ENCODE measurements around the gene AKR1B15. TPM values are rescaled to one million over a fixed set of nuclear protein-coding genes. Genes with fewer than 3 reads are reported as not detected.

The AKR1B15 gene
- total and polyA plus RNA-seq, 2 experiments from 2014 or later = not detected

DNA sequence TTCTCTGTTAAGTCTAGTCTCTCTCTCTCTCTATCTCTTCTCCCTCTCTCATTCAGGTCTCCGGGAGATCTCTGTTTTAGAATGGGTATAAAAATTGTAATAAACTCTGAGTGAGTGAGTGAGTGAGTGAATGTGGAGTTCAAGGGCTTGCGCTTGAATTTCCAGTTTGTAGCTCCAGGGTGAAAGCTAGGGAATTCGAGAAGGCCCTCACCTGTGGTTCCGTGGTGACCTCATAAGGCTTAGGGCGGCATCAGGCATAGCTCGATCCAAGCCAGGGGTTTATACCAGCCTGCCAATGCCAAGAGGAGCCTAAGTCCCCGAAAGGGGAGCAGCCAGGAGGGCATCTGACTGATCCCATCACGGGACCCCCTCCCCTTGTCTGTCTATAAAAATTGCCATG, 456 bp downstream of the AKR1B15 start:
- no peak for ATAC-seq
- Histone ChIP-seq H3F3A (replicated peaks; ENCODE audit: low read depth) (no peaks in the 10 kb centered on the region), H3K9me2 (ENCODE audit: insufficient read depth) (peaks cover 4% of the 10 kb centered on the region), H3K27ac (ENCODE audit: low read depth) (no peak overlapping the region), H2AFZ (peak overlapping the region; percentile 63; the same call in 1 of the 2 replicates), H3K79me2 (replicated peaks; ENCODE audit: insufficient read depth) (no peaks in the 10 kb centered on the region), H3K27me3 (ENCODE audit: insufficient read depth) (no peaks in the 10 kb centered on the region), H3K36me3 (ENCODE audit: insufficient read depth) (no peaks in the 10 kb centered on the region), H3K4me3 (no peak overlapping the region), H3K4me2 (no peak overlapping the region), H4K20me1 (replicated peaks; ENCODE audit: insufficient read depth) (no peaks in the 10 kb centered on the region), H3K4me1 (ENCODE audit: insufficient read depth) (peaks cover 21% of the 10 kb centered on the region)
- H3K36me3 Mint-ChIP-seq (ENCODE audit: low read depth) = no peaks in the 10 kb centered on the region
- H3K4me3 Mint-ChIP-seq = no peak overlapping the region; the same call in 2 of the 3 replicates
- peaks cover 41% of the 10 kb centered on the region for H3K4me1 Mint-ChIP-seq
- no peaks in the 10 kb centered on the region; the same call in 2 of the 3 replicates for H3K9me3 Mint-ChIP-seq
- H3K27ac Mint-ChIP-seq = no peak overlapping the region
- TF ChIP-seq CREB1 (CRISPR knock-in tag; IDR thresholded peaks at IDR 0.05; ENCODE audit: low read depth) (no peak), ZNF114 (CRISPR knock-in tag; IDR thresholded peaks at IDR 0.05) (no peak), JUNB (IDR thresholded peaks at IDR 0.05; ENCODE audit: unreplicated experiment) (no peak), EZH2phosphoT487 (IDR thresholded peaks at IDR 0.05; ENCODE audit: unreplicated experiment) (no peak), NANOG (IDR thresholded peaks at IDR 0.05; ENCODE audit: borderline replicate concordance) (no peak)
- TF ChIP-seq, protein P1, sequence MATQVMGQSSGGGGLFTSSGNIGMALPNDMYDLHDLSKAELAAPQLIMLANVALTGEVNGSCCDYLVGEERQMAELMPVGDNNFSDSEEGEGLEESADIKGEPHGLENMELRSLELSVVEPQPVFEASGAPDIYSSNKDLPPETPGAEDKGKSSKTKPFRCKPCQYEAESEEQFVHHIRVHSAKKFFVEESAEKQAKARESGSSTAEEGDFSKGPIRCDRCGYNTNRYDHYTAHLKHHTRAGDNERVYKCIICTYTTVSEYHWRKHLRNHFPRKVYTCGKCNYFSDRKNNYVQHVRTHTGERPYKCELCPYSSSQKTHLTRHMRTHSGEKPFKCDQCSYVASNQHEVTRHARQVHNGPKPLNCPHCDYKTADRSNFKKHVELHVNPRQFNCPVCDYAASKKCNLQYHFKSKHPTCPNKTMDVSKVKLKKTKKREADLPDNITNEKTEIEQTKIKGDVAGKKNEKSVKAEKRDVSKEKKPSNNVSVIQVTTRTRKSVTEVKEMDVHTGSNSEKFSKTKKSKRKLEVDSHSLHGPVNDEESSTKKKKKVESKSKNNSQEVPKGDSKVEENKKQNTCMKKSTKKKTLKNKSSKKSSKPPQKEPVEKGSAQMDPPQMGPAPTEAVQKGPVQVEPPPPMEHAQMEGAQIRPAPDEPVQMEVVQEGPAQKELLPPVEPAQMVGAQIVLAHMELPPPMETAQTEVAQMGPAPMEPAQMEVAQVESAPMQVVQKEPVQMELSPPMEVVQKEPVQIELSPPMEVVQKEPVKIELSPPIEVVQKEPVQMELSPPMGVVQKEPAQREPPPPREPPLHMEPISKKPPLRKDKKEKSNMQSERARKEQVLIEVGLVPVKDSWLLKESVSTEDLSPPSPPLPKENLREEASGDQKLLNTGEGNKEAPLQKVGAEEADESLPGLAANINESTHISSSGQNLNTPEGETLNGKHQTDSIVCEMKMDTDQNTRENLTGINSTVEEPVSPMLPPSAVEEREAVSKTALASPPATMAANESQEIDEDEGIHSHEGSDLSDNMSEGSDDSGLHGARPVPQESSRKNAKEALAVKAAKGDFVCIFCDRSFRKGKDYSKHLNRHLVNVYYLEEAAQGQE (IDR thresholded peaks at IDR 0.05; ENCODE audit: unreplicated experiment) = no peak
- H3K27me3 Mint-ChIP-seq (ENCODE audit: insufficient read depth, low read depth, poor library complexity) = peaks cover 7% of the 10 kb centered on the region
- no peak for DNase-seq (ENCODE audit: low spot score)

DNA sequence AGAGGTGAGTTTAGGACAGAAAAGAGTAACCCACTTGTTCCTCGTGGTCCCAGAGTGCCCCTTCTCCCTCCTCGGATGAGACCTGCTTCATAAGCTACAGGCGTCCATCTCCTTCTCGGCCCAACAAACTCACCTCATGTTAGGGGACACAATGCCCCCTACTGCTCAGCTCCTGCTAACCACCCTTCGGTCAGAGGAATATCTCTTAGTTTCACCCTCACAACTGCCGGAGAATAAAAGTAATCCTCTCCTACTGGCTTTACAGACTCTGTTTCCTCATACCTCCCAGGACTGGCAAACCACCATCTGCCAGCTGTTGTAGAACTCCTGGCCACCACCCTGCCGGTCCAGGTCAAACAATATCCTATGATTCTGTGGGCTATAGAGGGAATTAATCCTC, 3.2 kb downstream of the AKR1B15 start:
- Mint-ChIP-seq H3K36me3 (ENCODE audit: low read depth) (no peaks in the 10 kb centered on the region), H3K27ac (no peak overlapping the region), H3K4me3 (no peak overlapping the region), H3K27me3 (ENCODE audit: insufficient read depth, low read depth, poor library complexity) (peaks cover 5% of the 10 kb centered on the region), H3K9me3 (no peaks in the 10 kb centered on the region), H3K4me1 (peaks cover 26% of the 10 kb centered on the region)
- no peak overlapping the region for H3K4me2 ChIP-seq
- peaks cover 11% of the 10 kb centered on the region for H3K4me1 ChIP-seq (ENCODE audit: insufficient read depth)
- H4K20me1 ChIP-seq (replicated peaks; ENCODE audit: insufficient read depth) = no peaks in the 10 kb centered on the region
- no peaks in the 10 kb centered on the region for H3K9me2 ChIP-seq (ENCODE audit: insufficient read depth)
- H3K36me3 ChIP-seq (ENCODE audit: insufficient read depth) = no peaks in the 10 kb centered on the region
- H2AFZ ChIP-seq = peak overlapping the region; percentile 47; the same call in 1 of the 2 replicates
- H3K79me2 ChIP-seq (replicated peaks; ENCODE audit: insufficient read depth) = no peaks in the 10 kb centered on the region
- no peaks in the 10 kb centered on the region for H3K27me3 ChIP-seq (ENCODE audit: insufficient read depth)
- TF ChIP-seq, protein P2, sequence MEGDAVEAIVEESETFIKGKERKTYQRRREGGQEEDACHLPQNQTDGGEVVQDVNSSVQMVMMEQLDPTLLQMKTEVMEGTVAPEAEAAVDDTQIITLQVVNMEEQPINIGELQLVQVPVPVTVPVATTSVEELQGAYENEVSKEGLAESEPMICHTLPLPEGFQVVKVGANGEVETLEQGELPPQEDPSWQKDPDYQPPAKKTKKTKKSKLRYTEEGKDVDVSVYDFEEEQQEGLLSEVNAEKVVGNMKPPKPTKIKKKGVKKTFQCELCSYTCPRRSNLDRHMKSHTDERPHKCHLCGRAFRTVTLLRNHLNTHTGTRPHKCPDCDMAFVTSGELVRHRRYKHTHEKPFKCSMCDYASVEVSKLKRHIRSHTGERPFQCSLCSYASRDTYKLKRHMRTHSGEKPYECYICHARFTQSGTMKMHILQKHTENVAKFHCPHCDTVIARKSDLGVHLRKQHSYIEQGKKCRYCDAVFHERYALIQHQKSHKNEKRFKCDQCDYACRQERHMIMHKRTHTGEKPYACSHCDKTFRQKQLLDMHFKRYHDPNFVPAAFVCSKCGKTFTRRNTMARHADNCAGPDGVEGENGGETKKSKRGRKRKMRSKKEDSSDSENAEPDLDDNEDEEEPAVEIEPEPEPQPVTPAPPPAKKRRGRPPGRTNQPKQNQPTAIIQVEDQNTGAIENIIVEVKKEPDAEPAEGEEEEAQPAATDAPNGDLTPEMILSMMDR (conservative IDR thresholded peaks at IDR 0.05; ENCODE audit: low read depth in 2 of 2) = peak; percentile 53 to 84
- TF ChIP-seq ZNF331 (CRISPR knock-in tag; IDR thresholded peaks at IDR 0.05; ENCODE audit: low read depth) = no peak
- TF ChIP-seq EZH2 (IDR thresholded peaks at IDR 0.05; ENCODE audit: low read depth, unreplicated experiment) = no peak
- ATAC-seq (peak; percentile 38), DNase-seq (ENCODE audit: low spot score) (peak; percentile 70)
- no peak overlapping the region for H3K4me3 ChIP-seq
- no peaks in the 10 kb centered on the region for H3F3A ChIP-seq (replicated peaks; ENCODE audit: low read depth)
- no peak overlapping the region for H3K27ac ChIP-seq (ENCODE audit: low read depth)
